ENCODE data around the gene ANO1. TPM values are rescaled to one million over a fixed set of nuclear protein-coding genes. Genes with fewer than 3 reads are reported as not detected.

The ANO1 gene
- polyA plus RNA-seq, 1 of the 3 experiments (the other 2 are of a cell fraction): not detected

DNA sequence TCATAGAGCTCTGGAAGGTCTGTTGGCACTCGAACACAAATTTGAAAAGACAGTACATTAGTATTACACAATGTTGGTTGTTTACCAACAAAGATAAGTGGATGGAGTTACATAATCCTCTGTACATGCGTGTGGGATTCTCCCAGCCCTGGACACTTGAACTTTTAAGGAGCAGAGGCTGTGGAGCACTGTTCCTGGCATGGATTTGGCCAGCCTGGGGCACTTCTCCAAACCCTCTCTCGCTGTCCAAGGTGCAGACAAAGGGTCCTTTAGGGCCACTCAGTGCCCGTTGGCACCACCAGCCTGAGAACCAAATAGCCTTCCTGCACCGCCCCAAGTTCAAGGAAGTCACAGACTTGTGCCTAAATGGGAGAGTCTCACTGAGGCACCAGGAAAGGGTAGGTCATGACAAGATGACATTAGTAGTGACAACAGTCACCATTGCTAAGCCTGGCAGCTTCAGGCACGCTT is 1.6 kb upstream of the ANO1 start:
- H3K4me1 ChIP-seq (ENCODE audit: control insufficient read depth in 1 of 2, insufficient read depth in 2 of 2, low read depth in 1 of 2, low read length in 1 of 2): no peaks in the 10 kb centered on the region; a peak in 1 of 4 replicates
- peaks cover 8% of the 10 kb centered on the region; the same call in 1 of the 2 replicates for H3K27me3 ChIP-seq (ENCODE audit: insufficient read depth)
- no peaks in the 10 kb centered on the region for H3K9me2 ChIP-seq
- no peaks in the 10 kb centered on the region for H3K9me3 ChIP-seq
- POLR2A ChIA-PET: no interaction called here
- H3K9ac ChIP-seq: no peak overlapping the region
- no peak overlapping the region for H2AFZ ChIP-seq (ENCODE audit: low read depth)
- no peaks in the 10 kb centered on the region for H3K79me2 ChIP-seq (ENCODE audit: insufficient read depth)
- no peaks in the 10 kb centered on the region for H3K36me3 ChIP-seq (replicated peaks in 1 of 2; ENCODE audit: control insufficient read depth in 1 of 2, insufficient read depth in 2 of 2, low read length in 1 of 2)
- H3K4me3 ChIP-seq (ENCODE audit: low read depth in 2 of 2, low read length in 1 of 2): no peak overlapping the region
- no peak overlapping the region for H3K27ac ChIP-seq (ENCODE audit: low read depth in 2 of 2, low read length in 1 of 2)
- WGBS (ENCODE audit: low lambda C conversion rate): 18% methylated on average over 6 of the region's 6 CpGs
- TF ChIP-seq, protein P1, sequence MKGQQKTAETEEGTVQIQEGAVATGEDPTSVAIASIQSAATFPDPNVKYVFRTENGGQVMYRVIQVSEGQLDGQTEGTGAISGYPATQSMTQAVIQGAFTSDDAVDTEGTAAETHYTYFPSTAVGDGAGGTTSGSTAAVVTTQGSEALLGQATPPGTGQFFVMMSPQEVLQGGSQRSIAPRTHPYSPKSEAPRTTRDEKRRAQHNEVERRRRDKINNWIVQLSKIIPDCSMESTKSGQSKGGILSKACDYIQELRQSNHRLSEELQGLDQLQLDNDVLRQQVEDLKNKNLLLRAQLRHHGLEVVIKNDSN (IDR thresholded peaks at IDR 0.05; ENCODE audit: borderline replicate concordance, low read depth): no peak
- TF ChIP-seq, protein P2, sequence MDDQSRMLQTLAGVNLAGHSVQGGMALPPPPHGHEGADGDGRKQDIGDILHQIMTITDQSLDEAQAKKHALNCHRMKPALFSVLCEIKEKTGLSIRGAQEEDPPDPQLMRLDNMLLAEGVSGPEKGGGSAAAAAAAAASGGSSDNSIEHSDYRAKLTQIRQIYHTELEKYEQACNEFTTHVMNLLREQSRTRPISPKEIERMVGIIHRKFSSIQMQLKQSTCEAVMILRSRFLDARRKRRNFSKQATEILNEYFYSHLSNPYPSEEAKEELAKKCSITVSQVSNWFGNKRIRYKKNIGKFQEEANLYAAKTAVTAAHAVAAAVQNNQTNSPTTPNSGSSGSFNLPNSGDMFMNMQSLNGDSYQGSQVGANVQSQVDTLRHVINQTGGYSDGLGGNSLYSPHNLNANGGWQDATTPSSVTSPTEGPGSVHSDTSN (IDR thresholded peaks at IDR 0.05): no peak
- TF ChIP-seq FOSL2 (IDR thresholded peaks at IDR 0.05; ENCODE audit: borderline replicate concordance, low read depth): no peak
- no peak for TF ChIP-seq EZH2phosphoT487 (IDR thresholded peaks at IDR 0.05; ENCODE audit: borderline replicate concordance, low read depth)
- TF ChIP-seq GABPA (IDR thresholded peaks at IDR 0.05; ENCODE audit: low read depth): no peak
- TF ChIP-seq RCOR1 (IDR thresholded peaks at IDR 0.05; ENCODE audit: low read length): no peak
- TF ChIP-seq, protein P3, sequence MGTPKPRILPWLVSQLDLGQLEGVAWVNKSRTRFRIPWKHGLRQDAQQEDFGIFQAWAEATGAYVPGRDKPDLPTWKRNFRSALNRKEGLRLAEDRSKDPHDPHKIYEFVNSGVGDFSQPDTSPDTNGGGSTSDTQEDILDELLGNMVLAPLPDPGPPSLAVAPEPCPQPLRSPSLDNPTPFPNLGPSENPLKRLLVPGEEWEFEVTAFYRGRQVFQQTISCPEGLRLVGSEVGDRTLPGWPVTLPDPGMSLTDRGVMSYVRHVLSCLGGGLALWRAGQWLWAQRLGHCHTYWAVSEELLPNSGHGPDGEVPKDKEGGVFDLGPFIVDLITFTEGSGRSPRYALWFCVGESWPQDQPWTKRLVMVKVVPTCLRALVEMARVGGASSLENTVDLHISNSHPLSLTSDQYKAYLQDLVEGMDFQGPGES (IDR thresholded peaks at IDR 0.05; ENCODE audit: low read depth, low read length): no peak
- no peak for TF ChIP-seq GATA2 (CRISPR knock-in tag; IDR thresholded peaks at IDR 0.05)
- no peak for TF ChIP-seq JUND (IDR thresholded peaks at IDR 0.05)
- no peak for TF ChIP-seq EP300 (IDR thresholded peaks at IDR 0.05; ENCODE audit: borderline replicate concordance in 1 of 2, low read depth in 1 of 2, low read length in 1 of 2)
- TF ChIP-seq, protein P4, sequence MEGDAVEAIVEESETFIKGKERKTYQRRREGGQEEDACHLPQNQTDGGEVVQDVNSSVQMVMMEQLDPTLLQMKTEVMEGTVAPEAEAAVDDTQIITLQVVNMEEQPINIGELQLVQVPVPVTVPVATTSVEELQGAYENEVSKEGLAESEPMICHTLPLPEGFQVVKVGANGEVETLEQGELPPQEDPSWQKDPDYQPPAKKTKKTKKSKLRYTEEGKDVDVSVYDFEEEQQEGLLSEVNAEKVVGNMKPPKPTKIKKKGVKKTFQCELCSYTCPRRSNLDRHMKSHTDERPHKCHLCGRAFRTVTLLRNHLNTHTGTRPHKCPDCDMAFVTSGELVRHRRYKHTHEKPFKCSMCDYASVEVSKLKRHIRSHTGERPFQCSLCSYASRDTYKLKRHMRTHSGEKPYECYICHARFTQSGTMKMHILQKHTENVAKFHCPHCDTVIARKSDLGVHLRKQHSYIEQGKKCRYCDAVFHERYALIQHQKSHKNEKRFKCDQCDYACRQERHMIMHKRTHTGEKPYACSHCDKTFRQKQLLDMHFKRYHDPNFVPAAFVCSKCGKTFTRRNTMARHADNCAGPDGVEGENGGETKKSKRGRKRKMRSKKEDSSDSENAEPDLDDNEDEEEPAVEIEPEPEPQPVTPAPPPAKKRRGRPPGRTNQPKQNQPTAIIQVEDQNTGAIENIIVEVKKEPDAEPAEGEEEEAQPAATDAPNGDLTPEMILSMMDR (IDR thresholded peaks at IDR 0.05): no peak
- TF ChIP-seq TCF12 (IDR thresholded peaks at IDR 0.05): no peak
- CTCF ChIA-PET: no interaction called here
- DNase-seq: no peak
- H3F3A ChIP-seq (replicated peaks; ENCODE audit: insufficient read depth): no peaks in the 10 kb centered on the region
- H4K20me1 ChIP-seq (ENCODE audit: insufficient read depth): no peaks in the 10 kb centered on the region
- H3K4me2 ChIP-seq: no peak overlapping the region
